ENCODE results near the gene DNAH17.

The DNAH17 gene

DNA sequence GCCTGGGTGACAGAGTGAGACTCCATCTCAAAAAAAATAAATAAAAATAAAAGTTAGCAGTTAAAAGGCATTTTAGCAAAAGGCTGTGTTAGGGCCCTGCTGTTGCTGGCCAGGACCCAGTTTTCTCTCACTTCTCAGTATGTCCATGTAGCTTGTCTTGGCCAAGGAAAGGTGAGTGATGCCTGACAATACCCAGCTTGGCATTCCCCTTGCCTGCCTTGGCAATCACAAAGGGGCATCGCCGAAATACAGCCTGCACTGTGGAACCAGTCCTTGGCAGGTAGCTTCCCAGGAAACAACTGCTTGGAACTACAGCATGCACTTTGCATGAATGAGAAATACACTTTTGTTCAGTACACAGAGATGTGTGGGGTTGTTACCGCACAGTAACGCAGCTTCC lies 61.7 kb downstream of the DNAH17 start:
- Histone ChIP-seq H3K79me2 (ENCODE audit: low read length) (no peaks in the 10 kb centered on the region), H3K36me3 (replicated peaks; ENCODE audit: insufficient read depth, low read length) (no peaks in the 10 kb centered on the region), H3K9ac (ENCODE audit: low read length) (no peak overlapping the region), H3K4me2 (ENCODE audit: low read depth, low read length) (no peak overlapping the region), H3K27ac (ENCODE audit: low read length) (no peak overlapping the region), H3F3A (ENCODE audit: insufficient read depth, low read length) (no peaks in the 10 kb centered on the region), H3K9me3 (replicated peaks; ENCODE audit: insufficient read depth, low read length) (no peaks in the 10 kb centered on the region), H4K20me1 (ENCODE audit: insufficient read depth, low read length) (no peaks in the 10 kb centered on the region), H3K4me3 (ENCODE audit: low read length) (no peak overlapping the region), H3K27me3 (replicated peaks; ENCODE audit: insufficient read depth, low read length) (peaks cover 73% of the 10 kb centered on the region), H3K9me2 (replicated peaks; ENCODE audit: insufficient read depth, low read length) (no peaks in the 10 kb centered on the region), H2AFZ (ENCODE audit: low read length) (no peak overlapping the region), H3K4me1 (ENCODE audit: low read length) (no peaks in the 10 kb centered on the region)
- no peak for DNase-seq
- TF ChIP-seq EZH2 (optimal IDR thresholded peaks at IDR 0.05; ENCODE audit: low read depth, low read length) (no peak), CTCF (IDR thresholded peaks at IDR 0.05; ENCODE audit: low read length) (no peak), EZH2phosphoT487 (IDR thresholded peaks at IDR 0.05; ENCODE audit: low read length) (no peak)

DNA sequence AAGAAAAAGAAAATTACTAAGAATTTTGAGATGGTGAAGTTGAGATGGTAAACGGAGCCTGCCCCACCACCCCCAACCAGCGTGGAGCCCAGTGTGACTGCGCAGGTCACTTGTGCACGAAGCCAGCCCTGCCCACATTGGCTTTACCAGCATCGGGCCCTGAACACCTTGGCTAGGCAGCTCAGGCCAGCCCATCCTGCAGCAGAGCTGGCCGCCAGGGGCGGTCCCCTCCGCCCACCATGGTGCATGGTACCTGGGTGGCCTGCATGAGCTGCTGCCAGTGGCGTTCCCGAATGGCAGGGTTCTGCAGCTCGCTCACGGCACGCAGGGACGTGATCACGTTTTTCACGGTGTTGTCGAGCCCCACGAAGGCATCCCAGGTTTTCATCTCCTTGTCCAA lies 62.7 kb downstream of the DNAH17 start:
- H3K9me3 ChIP-seq (replicated peaks; ENCODE audit: insufficient read depth, low read length): no peaks in the 10 kb centered on the region
- H3F3A ChIP-seq (ENCODE audit: insufficient read depth, low read length): no peaks in the 10 kb centered on the region
- H3K27me3 ChIP-seq (replicated peaks; ENCODE audit: insufficient read depth, low read length): peaks cover 75% of the 10 kb centered on the region

GRCh38 chr17:78512976-78513375 lies 64.2 kb downstream of the DNAH17 start:
- H3K9me3 ChIP-seq (replicated peaks; ENCODE audit: insufficient read depth, low read length): no peaks in the 10 kb centered on the region
- H3K9me2 ChIP-seq (replicated peaks; ENCODE audit: insufficient read depth, low read length): no peaks in the 10 kb centered on the region
- H2AFZ ChIP-seq (ENCODE audit: low read length): no peak overlapping the region
- no peak overlapping the region for H3K9ac ChIP-seq (ENCODE audit: low read length)
- H3F3A ChIP-seq (ENCODE audit: insufficient read depth, low read length): no peaks in the 10 kb centered on the region
- TF ChIP-seq EZH2 (optimal IDR thresholded peaks at IDR 0.05; ENCODE audit: low read depth, low read length): no peak
- TF ChIP-seq CTCF (IDR thresholded peaks at IDR 0.05; ENCODE audit: low read length): no peak
- TF ChIP-seq EZH2phosphoT487 (IDR thresholded peaks at IDR 0.05; ENCODE audit: low read length): no peak
- peaks cover 77% of the 10 kb centered on the region for H3K27me3 ChIP-seq (replicated peaks; ENCODE audit: insufficient read depth, low read length)
- H4K20me1 ChIP-seq (ENCODE audit: insufficient read depth, low read length): no peaks in the 10 kb centered on the region
- H3K27ac ChIP-seq (ENCODE audit: low read length): no peak overlapping the region
- no peaks in the 10 kb centered on the region for H3K4me1 ChIP-seq (ENCODE audit: low read length)
- no peaks in the 10 kb centered on the region for H3K79me2 ChIP-seq (ENCODE audit: low read length)
- no peaks in the 10 kb centered on the region for H3K36me3 ChIP-seq (replicated peaks; ENCODE audit: insufficient read depth, low read length)
- H3K4me2 ChIP-seq (ENCODE audit: low read depth, low read length): no peak overlapping the region
- no peak for DNase-seq
- no peak overlapping the region for H3K4me3 ChIP-seq (ENCODE audit: low read length)

More for the DNA sequence above, 62.7 kb downstream of the DNAH17 start:
- Histone ChIP-seq H3K27ac (ENCODE audit: low read length) (no peak overlapping the region), H3K79me2 (ENCODE audit: low read length) (no peaks in the 10 kb centered on the region), H3K4me2 (ENCODE audit: low read depth, low read length) (no peak overlapping the region), H3K9ac (ENCODE audit: low read length) (no peak overlapping the region), H4K20me1 (ENCODE audit: insufficient read depth, low read length) (no peaks in the 10 kb centered on the region), H3K36me3 (replicated peaks; ENCODE audit: insufficient read depth, low read length) (no peaks in the 10 kb centered on the region), H3K9me2 (replicated peaks; ENCODE audit: insufficient read depth, low read length) (no peaks in the 10 kb centered on the region), H3K4me3 (ENCODE audit: low read length) (no peak overlapping the region), H2AFZ (ENCODE audit: low read length) (no peak overlapping the region), H3K4me1 (ENCODE audit: low read length) (no peaks in the 10 kb centered on the region)
- TF ChIP-seq EZH2phosphoT487 (IDR thresholded peaks at IDR 0.05; ENCODE audit: low read length): no peak
- DNase-seq: no peak

GRCh38 chr17:78510141-78511075 lies 66.8 kb downstream of the DNAH17 start:
- H3K9me2 ChIP-seq (replicated peaks; ENCODE audit: insufficient read depth, low read length): no peaks in the 10 kb centered on the region
- no peak overlapping the region for H3K9ac ChIP-seq (ENCODE audit: low read length)
- no peaks in the 10 kb centered on the region for H4K20me1 ChIP-seq (ENCODE audit: insufficient read depth, low read length)
- H3K27me3 ChIP-seq (replicated peaks; ENCODE audit: insufficient read depth, low read length): peaks cover 89% of the 10 kb centered on the region
- no peak for DNase-seq
- no peaks in the 10 kb centered on the region for H3K9me3 ChIP-seq (replicated peaks; ENCODE audit: insufficient read depth, low read length)
- TF ChIP-seq CTCF (IDR thresholded peaks at IDR 0.05; ENCODE audit: low read length): no peak
- no peak for TF ChIP-seq EZH2phosphoT487 (IDR thresholded peaks at IDR 0.05; ENCODE audit: low read length)
- no peak for TF ChIP-seq EZH2 (optimal IDR thresholded peaks at IDR 0.05; ENCODE audit: low read depth, low read length)
- H3K4me3 ChIP-seq (ENCODE audit: low read length): no peak overlapping the region
- H3K79me2 ChIP-seq (ENCODE audit: low read length): no peaks in the 10 kb centered on the region
- H3F3A ChIP-seq (ENCODE audit: insufficient read depth, low read length): no peaks in the 10 kb centered on the region
- H3K4me1 ChIP-seq (ENCODE audit: low read length): no peaks in the 10 kb centered on the region
- no peak overlapping the region for H3K4me2 ChIP-seq (ENCODE audit: low read depth, low read length)
- H3K27ac ChIP-seq (ENCODE audit: low read length): no peak overlapping the region
- H2AFZ ChIP-seq (ENCODE audit: low read length): no peak overlapping the region
- no peaks in the 10 kb centered on the region for H3K36me3 ChIP-seq (replicated peaks; ENCODE audit: insufficient read depth, low read length)

Data from MM.1S (cell line).